GM18517 (cell line): ENCODE measurements around the gene P2RY2.
"Not testable (repeated sequence)": the region's sequence is repeated elsewhere in the genome, so short reads cannot be mapped to it uniquely, and the experiment has no call there.

Source experiments
- ATAC-seq: cut with Tn5 transposase; IDR thresholded peaks from one replicate; pipeline ENCODE4 v1.9.1; 2021; ENCODE audit warnings: mild to moderate bottlenecking, moderate library complexity; ENCODE audit not compliant: unreplicated experiment

Gene P2RY2

GRCh38 chr11:73265853-73266645, 48.0 kb downstream of the P2RY2 start:
- ATAC-seq, result no peak

GRCh38 chr11:73266646-73267020, 48.6 kb downstream of the P2RY2 start:
- ATAC-seq, result no peak

GRCh38 chr11:73267122-73267846, 49.2 kb downstream of the P2RY2 start:
- ATAC-seq, result no peak

- no peak for ATAC-seq
These were observed 49.9 kb downstream of the P2RY2 start for GRCh38 chr11:73267906-73268540.

GRCh38 chr11:73268671-73269271, 50.7 kb downstream of the P2RY2 start:
- no peak for ATAC-seq

- no peak for ATAC-seq
These were observed 51.5 kb downstream of the P2RY2 start for GRCh38 chr11:73269459-73270015.

- ATAC-seq, result no peak
These were observed 52.2 kb downstream of the P2RY2 start for GRCh38 chr11:73270016-73270854.

- no peak for ATAC-seq
These were observed 52.9 kb downstream of the P2RY2 start for GRCh38 chr11:73270855-73271477.

GRCh38 chr11:73271478-73271865, 53.4 kb downstream of the P2RY2 start:
- ATAC-seq, result not testable (repeated sequence)

GRCh38 chr11:73271936-73272679, 54.0 kb downstream of the P2RY2 start, which contains the start of gene P2RY6:
Gene P2RY6 (plus strand): TSS chr11:73272338. CDS start chr11:73296519, 24,181 bp downstream.
- no peak for ATAC-seq

- no peak for ATAC-seq
These were observed 54.6 kb downstream of the P2RY2 start for GRCh38 chr11:73272680-73273038.

- ATAC-seq, result no peak
These were observed 55.3 kb downstream of the P2RY2 start for GRCh38 chr11:73273222-73273895.

- not testable (repeated sequence) for ATAC-seq
These were observed 56.1 kb downstream of the P2RY2 start for GRCh38 chr11:73274191-73274590.

- ATAC-seq, result no peak
These were observed 56.8 kb downstream of the P2RY2 start for GRCh38 chr11:73274722-73275380.

GRCh38 chr11:73275381-73275750, 57.3 kb downstream of the P2RY2 start:
- ATAC-seq, result no peak

GRCh38 chr11:73277467-73277866, 59.4 kb downstream of the P2RY2 start:
- ATAC-seq, result no peak

GRCh38 chr11:73280626-73281025, 62.5 kb downstream of the P2RY2 start:
- no peak for ATAC-seq

- no peak for ATAC-seq
These were observed 63.2 kb downstream of the P2RY2 start for GRCh38 chr11:73281201-73281741.
